Lung (tissue), 13 donors: ENCODE data around the gene SLC9A7. TPM values are rescaled to one million over a fixed set of nuclear protein-coding genes. Genes with fewer than 3 reads are reported as not detected.
A peak's percentile ranks its signal among the peaks of the same experiment; 100 is the strongest.

Experiments used
- ATAC-seq: fragments of 200-7000 bp; cut with Tn5 transposase; one replicate; pipeline ENCODE4 v1.9.1; 2020; ENCODE audit warnings: moderate number of reproducible peaks; ENCODE audit not compliant: insufficient read depth, low FRiP score
- DNase-seq, 3 donors: peaks; one replicate each; pipeline ENCODE4 v3.0.0-alpha.2; 2013 to 2017
- H3K27ac ChIP-seq, 2 donors: one replicate each; pipeline ENCODE4 v1.5.1; 2013; ENCODE audit warnings: mild to moderate bottlenecking in 2 of 2, moderate library complexity in 2 of 2, control low read depth in 1 of 2, inconsistent platforms in 1 of 2, low read depth in 1 of 2, low read length in 1 of 2
- H3K27me3 ChIP-seq, 3 donors: one replicate each; pipeline ENCODE4 v1.5.1; 2013; ENCODE audit warnings: low read length in 2 of 3; ENCODE audit not compliant: control insufficient read depth in 3 of 3, insufficient read depth in 3 of 3
- H3K36me3 ChIP-seq, 4 donors: one replicate each; pipeline ENCODE4 v1.5.1; 2013; ENCODE audit warnings: low read length in 4 of 4, mild to moderate bottlenecking in 1 of 4, moderate library complexity in 1 of 4; ENCODE audit not compliant: control insufficient read depth in 4 of 4, insufficient read depth in 4 of 4
- H3K4me1 ChIP-seq, 5 donors: one replicate each; pipeline ENCODE4 v1.5.1; 2013; ENCODE audit warnings: low read length in 5 of 5, mild to moderate bottlenecking in 2 of 5, moderate library complexity in 1 of 5; ENCODE audit not compliant: control insufficient read depth in 5 of 5, insufficient read depth in 5 of 5
- H3K4me3 ChIP-seq: one replicate; pipeline ENCODE4 v1.5.1; 2013; ENCODE audit warnings: mild to moderate bottlenecking, control low read depth, moderate library complexity
- H3K9ac ChIP-seq, 2 donors: one replicate each; pipeline ENCODE4 v1.5.1; 2013; ENCODE audit warnings: low read length in 2 of 2, control low read depth in 1 of 2; ENCODE audit not compliant: insufficient read depth in 1 of 2
- H3K9me3 ChIP-seq, 4 donors: one replicate each; pipeline ENCODE4 v1.5.1; 2013; ENCODE audit warnings: low read length in 3 of 4, mild to moderate bottlenecking in 1 of 4, moderate library complexity in 1 of 4; ENCODE audit not compliant: control insufficient read depth in 4 of 4, insufficient read depth in 3 of 4
- WGBS, 2 donors: extraction: QIAGEN DNeasy Blood & Tissue Kit; methylation state at CpG; one replicate each; pipeline ENCODE4 v1.1.7; 2013; 5-methylcytosine and 5-hydroxymethylcytosine counted together
- polyA plus RNA-seq, 2 donors: library from polyadenylated mRNA; stranded (reverse); fragments of 200-250 nt; gene quantifications; one replicate each; pipeline ENCODE4 v1.2.1, GENCODE V29; 2013
- small RNA-seq: library from RNA; depleted of rRNA; stranded (forward); fragments of <200 nt; gene quantifications from one replicate; pipeline ENCODE3, GENCODE V24; 2014; ENCODE audit warnings: low replicate concordance
- total RNA-seq, 2 donors: library from RNA; depleted of rRNA in 1 of 2; stranded (reverse); fragments of >200 nt in 1 of 2; gene quantifications; one replicate each; pipeline ENCODE4 v1.2.1, GENCODE V29; 2014 to 2021
- TF ChIP-seq, protein P1 (sequence below): IDR thresholded peaks from 2 replicates; pipeline ENCODE4 v1.5.1; 2012; ENCODE audit warnings: mild to moderate bottlenecking; ENCODE audit errors: control extremely low read depth, extremely low read depth
- donor health status: control.
- donor health status: control.
- donor health status: Bipolar disorder and iron deficiency.
- donor health status: healthy.
- donor health status: DM: yes; HTN: yes; CAD: no.

SLC9A7 gene
- total and polyA plus RNA-seq, 4 donors, result 1.2 to 6.9 (median 3.6) TPM

DNA sequence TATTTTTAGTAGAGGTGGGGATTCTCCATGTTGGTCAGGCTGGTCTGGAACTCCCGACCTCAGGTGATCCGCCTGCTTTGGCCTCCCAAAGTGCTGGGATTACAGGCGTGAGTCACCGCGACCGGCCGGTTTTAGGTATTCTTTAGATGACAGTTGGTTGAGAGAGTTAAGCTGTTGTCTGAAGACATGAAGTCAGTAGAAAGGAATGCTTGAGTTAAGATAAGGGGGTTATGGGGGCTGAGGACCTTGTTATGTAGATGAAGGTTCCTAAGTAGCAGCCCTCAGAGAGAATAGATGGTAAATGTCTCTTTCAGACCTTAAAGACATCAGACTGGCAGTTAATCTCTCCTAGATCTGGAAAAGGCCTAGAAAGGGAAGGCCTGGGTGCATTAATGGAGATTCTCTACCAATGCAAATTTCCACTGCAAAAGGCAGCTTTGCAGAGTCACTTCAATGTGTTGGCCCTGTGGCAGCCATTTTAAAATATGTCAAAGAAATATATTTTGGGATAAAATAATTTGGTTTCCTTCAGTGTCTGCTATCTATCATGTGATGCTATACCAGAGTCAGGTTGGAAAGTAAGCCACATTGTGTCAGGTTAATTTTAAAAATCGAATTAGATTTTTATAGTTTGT lies 207.3 kb downstream of the SLC9A7 start:
- Histone ChIP-seq H3K9me3 (no peaks in the 10 kb centered on the region), H3K36me3 (peaks cover 0 to 2% (median 0%) of the 10 kb centered on the region in 4 donors), H3K4me3 (no peak overlapping the region), H3K27ac (no peak overlapping the region), H3K4me1 (peaks cover 0 to 8% (median 1%) of the 10 kb centered on the region in 5 donors), H3K9ac (no peak overlapping the region), H3K27me3 (peaks cover 0 to 2% (median 0%) of the 10 kb centered on the region in 3 donors)
- DNase-seq (peak in 1 of 3 donors; percentile 2), ATAC-seq (no peak)
- TF ChIP-seq, protein P1, sequence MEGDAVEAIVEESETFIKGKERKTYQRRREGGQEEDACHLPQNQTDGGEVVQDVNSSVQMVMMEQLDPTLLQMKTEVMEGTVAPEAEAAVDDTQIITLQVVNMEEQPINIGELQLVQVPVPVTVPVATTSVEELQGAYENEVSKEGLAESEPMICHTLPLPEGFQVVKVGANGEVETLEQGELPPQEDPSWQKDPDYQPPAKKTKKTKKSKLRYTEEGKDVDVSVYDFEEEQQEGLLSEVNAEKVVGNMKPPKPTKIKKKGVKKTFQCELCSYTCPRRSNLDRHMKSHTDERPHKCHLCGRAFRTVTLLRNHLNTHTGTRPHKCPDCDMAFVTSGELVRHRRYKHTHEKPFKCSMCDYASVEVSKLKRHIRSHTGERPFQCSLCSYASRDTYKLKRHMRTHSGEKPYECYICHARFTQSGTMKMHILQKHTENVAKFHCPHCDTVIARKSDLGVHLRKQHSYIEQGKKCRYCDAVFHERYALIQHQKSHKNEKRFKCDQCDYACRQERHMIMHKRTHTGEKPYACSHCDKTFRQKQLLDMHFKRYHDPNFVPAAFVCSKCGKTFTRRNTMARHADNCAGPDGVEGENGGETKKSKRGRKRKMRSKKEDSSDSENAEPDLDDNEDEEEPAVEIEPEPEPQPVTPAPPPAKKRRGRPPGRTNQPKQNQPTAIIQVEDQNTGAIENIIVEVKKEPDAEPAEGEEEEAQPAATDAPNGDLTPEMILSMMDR, result no peak
- 75 to 79% methylated on average over 8 of the region's 8 CpGs for WGBS, 2 donors

- no peak overlapping the region for H3K9ac ChIP-seq
- H3K27me3 ChIP-seq, result peaks cover 0 to 2% (median 0%) of the 10 kb centered on the region in 3 donors
- no peak for ATAC-seq
- no peak for DNase-seq
- no peak overlapping the region for H3K4me3 ChIP-seq
- TF ChIP-seq, protein P1, result no peak
- H3K9me3 ChIP-seq, result no peaks in the 10 kb centered on the region
- WGBS, 2 donors, result 70 to 100% methylated on average over 1 of the region's 1 CpG
- no peak overlapping the region for H3K27ac ChIP-seq
- H3K4me1 ChIP-seq, result peaks cover 0 to 9% (median 3%) of the 10 kb centered on the region in 5 donors
- H3K36me3 ChIP-seq, result peaks cover 0 to 2% (median 0%) of the 10 kb centered on the region in 4 donors
These were observed 209.0 kb downstream of the SLC9A7 start for GRCh38 chrX:46549914-46550313.

Small RNA genes lying within 50 kb of the gene (small RNA-seq; reads per million reads assigned to genes)
- gene RF00017, result not detected

Other genes with a start within 250 kb of the SLC9A7 start
- 10 to 100 TPM in 1 of 2 donors, 1 to 10 TPM in 1; 4.2 to 11.3 TPM for gene ZNF674, start 213.7 kb downstream of the SLC9A7 start, total RNA-seq
- gene ZNF674, start 213.7 kb downstream of the SLC9A7 start, polyA plus RNA-seq, result 1 to 10 TPM; 1.2 to 1.6 TPM
- gene CHST7, start 185.4 kb downstream of the SLC9A7 start, total RNA-seq, result 1 to 10 TPM; 8.3 to 8.5 TPM
- gene CHST7, start 185.4 kb downstream of the SLC9A7 start, polyA plus RNA-seq, result 1 to 10 TPM; 2.0 to 7.4 TPM
- gene RP2, start 77.9 kb upstream of the SLC9A7 start, total RNA-seq, result 10 to 100 TPM; 16.0 to 21.9 TPM
- 10 to 100 TPM in 1 of 2 donors, 1 to 10 TPM in 1; 5.8 to 18.5 TPM for gene RP2, start 77.9 kb upstream of the SLC9A7 start, polyA plus RNA-seq
- gene JADE3, start 153.3 kb upstream of the SLC9A7 start, total RNA-seq, result 10 to 100 TPM in 1 of 2 donors, 1 to 10 TPM in 1; 8.5 to 13.9 TPM
- 1 to 10 TPM; 2.9 to 3.0 TPM for gene JADE3, start 153.3 kb upstream of the SLC9A7 start, polyA plus RNA-seq